ENCODE data around the gene RAD51B. TPM values are rescaled to one million over a fixed set of nuclear protein-coding genes. Genes with fewer than 3 reads are reported as not detected.

The RAD51B gene
- total RNA-seq, 1 donor from 2014 or later = 3.2 TPM

- DNase-seq (peak; percentile 26), ATAC-seq (no peak)
- intact Hi-C loops (cut with micrococcal nuclease) = no loop called here
Observed at GRCh38 chr14:68471029-68471963, 651.7 kb downstream of the RAD51B start.

GRCh38 chr14:68471964-68472508 is 652.5 kb downstream of the RAD51B start:
- intact Hi-C loops (cut with micrococcal nuclease) = no loop called here
- ATAC-seq = no peak
- DNase-seq = no peak

- ATAC-seq (peak; percentile 34), DNase-seq (peak; percentile 29)
- intact Hi-C loops (cut with micrococcal nuclease) = no loop called here
Observed at GRCh38 chr14:68473069-68473468, 653.5 kb downstream of the RAD51B start.

- DNase-seq (no peak), ATAC-seq (no peak)
- intact Hi-C loops (cut with micrococcal nuclease) = no loop called here
Observed at GRCh38 chr14:68473794-68474193, 654.2 kb downstream of the RAD51B start.

GRCh38 chr14:68474741-68475140 is 655.2 kb downstream of the RAD51B start:
- DNase-seq (no peak), ATAC-seq (no peak)
- intact Hi-C loops (cut with micrococcal nuclease) = no loop called here

- DNase-seq (no peak), ATAC-seq (no peak)
- intact Hi-C loops (cut with micrococcal nuclease) = no loop called here
Observed at GRCh38 chr14:68475802-68476201, 656.2 kb downstream of the RAD51B start.

- ATAC-seq (peak; percentile 94), DNase-seq (peak; percentile 63)
- intact Hi-C loops (cut with micrococcal nuclease) = no loop called here
Observed at GRCh38 chr14:68476212-68477109, 656.9 kb downstream of the RAD51B start.

GRCh38 chr14:68477110-68477455 is 657.5 kb downstream of the RAD51B start:
- no peak for DNase-seq
- peak; percentile 17 for ATAC-seq
- intact Hi-C loops (cut with micrococcal nuclease) = no loop called here

GRCh38 chr14:68477461-68478085 is 658.0 kb downstream of the RAD51B start:
- no peak for DNase-seq
- intact Hi-C loops (cut with micrococcal nuclease) = no loop called here
- ATAC-seq = no peak

- intact Hi-C loops (cut with micrococcal nuclease) = no loop called here
- ATAC-seq = no peak
- DNase-seq = no peak
Observed at GRCh38 chr14:68479247-68479646, 659.7 kb downstream of the RAD51B start.

GRCh38 chr14:68482018-68482417 is 662.4 kb downstream of the RAD51B start:
- intact Hi-C loops (cut with micrococcal nuclease) = no loop called here
- DNase-seq = no peak
- no peak for ATAC-seq

GRCh38 chr14:68482772-68483395 is 663.3 kb downstream of the RAD51B start:
- DNase-seq (no peak), ATAC-seq (no peak)
- intact Hi-C loops (cut with micrococcal nuclease) = no loop called here

GRCh38 chr14:68486033-68486732 is 666.6 kb downstream of the RAD51B start:
- intact Hi-C loops (cut with micrococcal nuclease) = no loop called here
- ATAC-seq (no peak), DNase-seq (no peak)

GRCh38 chr14:68486809-68487208 is 667.2 kb downstream of the RAD51B start:
- no peak for DNase-seq
- intact Hi-C loops (cut with micrococcal nuclease) = no loop called here
- ATAC-seq = no peak

GRCh38 chr14:68487805-68488590 is 668.4 kb downstream of the RAD51B start:
- DNase-seq (no peak), ATAC-seq (no peak)
- intact Hi-C loops (cut with micrococcal nuclease) = no loop called here

- ATAC-seq = no peak
- intact Hi-C loops (cut with micrococcal nuclease) = no loop called here
- DNase-seq = no peak
Observed at GRCh38 chr14:68491793-68492192, 672.2 kb downstream of the RAD51B start.

GRCh38 chr14:68492381-68493151 is 673.0 kb downstream of the RAD51B start:
- intact Hi-C loops (cut with micrococcal nuclease) = no loop called here
- DNase-seq (no peak), ATAC-seq (no peak)

Measured in left ventricle myocardium superior (tissue), 1 donor.